Adrenal gland (tissue), 5 donors: ENCODE measurements around the gene ARHGAP26.

ENCODE experiments used
- CTCF ChIP-seq, 6 experiments: fragments of 450-650 bp in 4 of 6; fragments of 200-600 bp in 2 of 6; sonication (generic) in 1 of 6; IDR thresholded peaks; 1 replicate in 5 of 6; 2 replicates in 1 of 6; pipeline versions ENCODE4 v1.5.1 to v1.8.0; 2016 to 2021; ENCODE audit warnings: antibody characterized with exemption in 6 of 6, mild to moderate bottlenecking in 2 of 6, moderate library complexity in 1 of 6
- POLR2A ChIP-seq, 2 donors: fragments of 450-650 bp; IDR thresholded peaks; one replicate each; pipeline ENCODE4 v1.6.1; 2017; ENCODE audit warnings: antibody characterized with exemption in 2 of 2, mild to moderate bottlenecking in 2 of 2, moderate library complexity in 1 of 2
- donor health status: DM: no; HTN: no; CAD: no.

GRCh38 chr5:143161885-143162540 lies 391.8 kb downstream of the ARHGAP26 start:
- no peak for TF ChIP-seq CTCF (IDR thresholded peaks at IDR 0.05)
- no peak for TF ChIP-seq POLR2A (IDR thresholded peaks at IDR 0.05)
